ENCODE data around the gene PARS2. TPM values are rescaled to one million over a fixed set of nuclear protein-coding genes. Genes with fewer than 3 reads are reported as not detected.

Gene PARS2
- polyA plus RNA-seq, 1 donor (not counting 4 experiments of a cell fraction or from before 2014, with no cell fraction given) = 3.0 TPM

DNA sequence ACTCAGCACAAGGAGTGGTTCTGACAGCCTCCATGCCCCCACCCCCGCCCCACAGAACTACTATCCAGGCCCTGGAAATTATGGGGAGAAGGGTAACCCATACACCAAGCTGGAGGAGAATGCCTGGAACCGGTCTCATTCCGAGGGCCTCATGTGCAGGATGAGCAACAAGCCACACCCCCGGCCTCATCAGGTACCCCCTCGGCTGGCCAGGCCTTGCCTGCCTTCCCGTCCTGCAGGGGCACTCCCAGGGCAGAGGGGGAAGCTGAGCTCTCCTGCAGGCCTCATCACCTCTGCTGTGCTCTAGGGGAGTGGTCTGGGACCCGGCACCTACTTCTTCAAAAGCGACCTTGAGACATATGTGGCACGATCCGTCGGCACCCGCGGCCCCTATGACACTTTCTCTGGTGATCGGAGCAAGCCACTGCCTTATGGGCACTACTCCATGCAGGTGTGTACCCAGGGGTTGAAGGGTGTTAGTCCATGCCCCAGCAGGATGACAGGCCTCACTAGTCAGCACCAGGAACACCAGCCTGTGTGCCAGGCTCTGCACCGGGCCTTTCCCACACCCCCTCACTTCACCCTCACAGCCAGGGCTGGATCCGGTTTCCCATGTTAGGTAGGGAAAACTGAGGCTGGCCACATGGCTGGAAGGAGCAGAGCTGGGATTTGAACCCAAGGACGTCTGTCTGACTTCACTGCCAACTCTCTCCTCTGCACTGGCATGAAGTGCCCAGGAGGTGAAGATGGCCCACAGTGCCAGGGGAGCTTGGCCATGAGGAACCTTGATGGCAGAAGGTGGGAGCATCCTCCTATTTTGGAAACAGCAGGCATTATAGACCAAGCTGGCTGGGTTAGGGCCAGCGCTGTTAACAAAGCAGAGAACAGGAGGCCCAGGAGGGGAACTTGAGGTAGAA is 47.7 kb upstream of the PARS2 start:
- H3K27ac ChIP-seq (ENCODE audit: control insufficient read depth, insufficient read depth, low read length) = no peak overlapping the region
- no peaks in the 10 kb centered on the region for H3K4me1 ChIP-seq (ENCODE audit: control insufficient read depth, extremely low read depth, insufficient read depth, low read length)
- dilution Hi-C loops (cut with MboI; ENCODE audit: extremely low pct_ligation_motif_present, low sequenced_read_pairs) = no loop called here
- no peak overlapping the region for H3K4me3 ChIP-seq (ENCODE audit: control insufficient read depth in 2 of 3, extremely low read depth in 1 of 3, insufficient read depth in 2 of 3, low read depth in 1 of 3, low read length in 3 of 3)
- no peak overlapping the region for H3K4me2 ChIP-seq (ENCODE audit: control insufficient read depth, extremely low read depth, insufficient read depth, low read depth, low read length)
- DNase-seq (ENCODE audit: low read depth, low spot score) (no peak), FAIRE-seq (no peak)
- no peaks in the 10 kb centered on the region for H3K9me3 ChIP-seq (ENCODE audit: control insufficient read depth, low read depth, low read length)
- no peaks in the 10 kb centered on the region for H4K20me1 ChIP-seq (ENCODE audit: control insufficient read depth, extremely low read depth, insufficient read depth, low read length)
- no peaks in the 10 kb centered on the region for H3K9me1 ChIP-seq (ENCODE audit: control insufficient read depth, extremely low read depth, insufficient read depth, low read length)
- H2AFZ ChIP-seq (ENCODE audit: control insufficient read depth, low read length) = no peak overlapping the region
- H3K9ac ChIP-seq (ENCODE audit: control insufficient read depth, extremely low read depth, insufficient read depth, low read length) = no peak overlapping the region
- H3K36me3 ChIP-seq (ENCODE audit: control insufficient read depth in 2 of 2, extremely low read depth in 1 of 2, insufficient read depth in 2 of 2, low read length in 2 of 2) = no peaks in the 10 kb centered on the region
- TF ChIP-seq, protein P1, sequence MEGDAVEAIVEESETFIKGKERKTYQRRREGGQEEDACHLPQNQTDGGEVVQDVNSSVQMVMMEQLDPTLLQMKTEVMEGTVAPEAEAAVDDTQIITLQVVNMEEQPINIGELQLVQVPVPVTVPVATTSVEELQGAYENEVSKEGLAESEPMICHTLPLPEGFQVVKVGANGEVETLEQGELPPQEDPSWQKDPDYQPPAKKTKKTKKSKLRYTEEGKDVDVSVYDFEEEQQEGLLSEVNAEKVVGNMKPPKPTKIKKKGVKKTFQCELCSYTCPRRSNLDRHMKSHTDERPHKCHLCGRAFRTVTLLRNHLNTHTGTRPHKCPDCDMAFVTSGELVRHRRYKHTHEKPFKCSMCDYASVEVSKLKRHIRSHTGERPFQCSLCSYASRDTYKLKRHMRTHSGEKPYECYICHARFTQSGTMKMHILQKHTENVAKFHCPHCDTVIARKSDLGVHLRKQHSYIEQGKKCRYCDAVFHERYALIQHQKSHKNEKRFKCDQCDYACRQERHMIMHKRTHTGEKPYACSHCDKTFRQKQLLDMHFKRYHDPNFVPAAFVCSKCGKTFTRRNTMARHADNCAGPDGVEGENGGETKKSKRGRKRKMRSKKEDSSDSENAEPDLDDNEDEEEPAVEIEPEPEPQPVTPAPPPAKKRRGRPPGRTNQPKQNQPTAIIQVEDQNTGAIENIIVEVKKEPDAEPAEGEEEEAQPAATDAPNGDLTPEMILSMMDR (optimal IDR thresholded peaks at IDR 0.05 in 1 of 3, IDR thresholded peaks at IDR 0.05 in 1 of 3, conservative IDR thresholded peaks at IDR 0.05 in 1 of 3; ENCODE audit: extremely low read depth in 1 of 3, insufficient read depth in 2 of 3, low read length in 3 of 3) = no peak
- TF ChIP-seq EZH2 (IDR thresholded peaks at IDR 0.05; ENCODE audit: low read length) = no peak
- peaks cover 7% of the 10 kb centered on the region for H3K27me3 ChIP-seq (ENCODE audit: control insufficient read depth, extremely low read depth, insufficient read depth, low read length)
- H3K79me2 ChIP-seq (ENCODE audit: control insufficient read depth, insufficient read depth, low read length) = no peaks in the 10 kb centered on the region

DNA sequence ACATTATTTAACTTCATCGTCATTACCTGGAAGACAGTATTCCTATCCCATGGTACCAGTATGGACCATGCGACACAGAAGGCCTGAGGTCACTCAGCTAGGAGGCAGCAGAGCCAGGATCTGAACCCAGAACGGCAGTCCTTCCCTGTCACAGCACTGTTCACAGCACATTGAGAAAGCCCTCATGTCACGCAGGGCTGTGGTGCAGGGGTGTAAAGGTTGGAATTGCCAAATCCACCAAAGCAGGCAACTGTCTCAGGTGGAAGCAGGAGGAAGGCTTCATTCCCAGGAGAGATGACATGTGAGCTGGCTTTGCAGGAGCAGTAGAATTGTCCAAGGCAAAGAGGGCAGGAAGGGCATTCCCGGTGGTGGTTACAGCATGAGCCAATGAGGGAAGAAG is 46.7 kb upstream of the PARS2 start:
- Histone ChIP-seq H3K4me1 (ENCODE audit: control insufficient read depth, extremely low read depth, insufficient read depth, low read length) (no peaks in the 10 kb centered on the region), H3K79me2 (ENCODE audit: control insufficient read depth, insufficient read depth, low read length) (no peaks in the 10 kb centered on the region), H3K9me3 (ENCODE audit: control insufficient read depth, low read depth, low read length) (no peaks in the 10 kb centered on the region), H3K27ac (ENCODE audit: control insufficient read depth, insufficient read depth, low read length) (no peak overlapping the region), H3K4me3 (ENCODE audit: control insufficient read depth in 2 of 3, extremely low read depth in 1 of 3, insufficient read depth in 2 of 3, low read depth in 1 of 3, low read length in 3 of 3) (no peak overlapping the region), H3K4me2 (ENCODE audit: control insufficient read depth, extremely low read depth, insufficient read depth, low read depth, low read length) (no peak overlapping the region), H3K36me3 (ENCODE audit: control insufficient read depth in 2 of 2, extremely low read depth in 1 of 2, insufficient read depth in 2 of 2, low read length in 2 of 2) (no peaks in the 10 kb centered on the region), H3K27me3 (ENCODE audit: control insufficient read depth, extremely low read depth, insufficient read depth, low read length) (peaks cover 4% of the 10 kb centered on the region), H3K9ac (ENCODE audit: control insufficient read depth, extremely low read depth, insufficient read depth, low read length) (no peak overlapping the region), H3K9me1 (ENCODE audit: control insufficient read depth, extremely low read depth, insufficient read depth, low read length) (no peaks in the 10 kb centered on the region), H2AFZ (ENCODE audit: control insufficient read depth, low read length) (no peak overlapping the region), H4K20me1 (ENCODE audit: control insufficient read depth, extremely low read depth, insufficient read depth, low read length) (no peaks in the 10 kb centered on the region)
- TF ChIP-seq, protein P1 (optimal IDR thresholded peaks at IDR 0.05 in 1 of 3, IDR thresholded peaks at IDR 0.05 in 1 of 3, conservative IDR thresholded peaks at IDR 0.05 in 1 of 3; ENCODE audit: extremely low read depth in 1 of 3, insufficient read depth in 2 of 3, low read length in 3 of 3) = no peak
- no peak for TF ChIP-seq EZH2 (IDR thresholded peaks at IDR 0.05; ENCODE audit: low read length)
- dilution Hi-C loops (cut with MboI; ENCODE audit: extremely low pct_ligation_motif_present, low sequenced_read_pairs) = no loop called here
- DNase-seq (ENCODE audit: low read depth, low spot score) (no peak), FAIRE-seq (no peak)
